ENCODE measurements around the gene MYBPH.

MYBPH gene

GRCh38 chr1:203167913-203168200 lies 7.8 kb downstream of the MYBPH start:
- TF ChIP-seq CTCF (IDR thresholded peaks at IDR 0.05; ENCODE audit: low read depth, low read length), result no peak
- Histone ChIP-seq H3K36me3 (no peaks in the 10 kb centered on the region), H3K4me1 (no peaks in the 10 kb centered on the region), H3K9me3 (no peaks in the 10 kb centered on the region), H3K4me3 (ENCODE audit: low read depth, low read length) (no peak overlapping the region), H3K27me3 (no peaks in the 10 kb centered on the region)
- no peak for DNase-seq

- H3K27me3 ChIP-seq, result no peaks in the 10 kb centered on the region
- no peaks in the 10 kb centered on the region for H3K9me3 ChIP-seq
- H3K4me3 ChIP-seq (ENCODE audit: low read depth, low read length), result no peak overlapping the region
- H3K36me3 ChIP-seq, result no peaks in the 10 kb centered on the region
- no peaks in the 10 kb centered on the region for H3K4me1 ChIP-seq
- no peak for DNase-seq
- no peak for TF ChIP-seq CTCF (IDR thresholded peaks at IDR 0.05; ENCODE audit: low read depth, low read length)
These were observed 8.4 kb downstream of the MYBPH start for GRCh38 chr1:203167026-203167912.

GRCh38 chr1:203166192-203166940 lies 9.3 kb downstream of the MYBPH start:
- no peak for DNase-seq
- Histone ChIP-seq H3K4me3 (ENCODE audit: low read depth, low read length) (no peak overlapping the region), H3K27me3 (no peaks in the 10 kb centered on the region), H3K9me3 (no peaks in the 10 kb centered on the region), H3K4me1 (no peaks in the 10 kb centered on the region), H3K36me3 (no peaks in the 10 kb centered on the region)
- no peak for TF ChIP-seq CTCF (IDR thresholded peaks at IDR 0.05; ENCODE audit: low read depth, low read length)

GRCh38 chr1:203165800-203166161 lies 9.8 kb downstream of the MYBPH start:
- Histone ChIP-seq H3K4me1 (no peaks in the 10 kb centered on the region), H3K36me3 (no peaks in the 10 kb centered on the region), H3K9me3 (no peaks in the 10 kb centered on the region), H3K27me3 (no peaks in the 10 kb centered on the region), H3K4me3 (ENCODE audit: low read depth, low read length) (no peak overlapping the region)
- no peak for DNase-seq
- no peak for TF ChIP-seq CTCF (IDR thresholded peaks at IDR 0.05; ENCODE audit: low read depth, low read length)

- Histone ChIP-seq H3K27me3 (no peaks in the 10 kb centered on the region), H3K36me3 (no peaks in the 10 kb centered on the region), H3K4me1 (no peaks in the 10 kb centered on the region), H3K4me3 (ENCODE audit: low read depth, low read length) (no peak overlapping the region), H3K9me3 (no peaks in the 10 kb centered on the region)
- no peak for TF ChIP-seq CTCF (IDR thresholded peaks at IDR 0.05; ENCODE audit: low read depth, low read length)
- DNase-seq, result no peak
These were observed 10.4 kb downstream of the MYBPH start for GRCh38 chr1:203165101-203165799.

Measured in BE2C (cell line).